ENCODE data around the gene TAF4. TPM values are rescaled to one million over a fixed set of nuclear protein-coding genes. Genes with fewer than 3 reads are reported as not detected.

Gene TAF4
- total RNA-seq, 4 donors from 2014 or later: 13.9 to 22.0 (median 18.6) TPM

GRCh38 chr20:62097881-62098407, 32.3 kb upstream of the TAF4 start:
- Histone ChIP-seq H3K27me3 (no peaks in the 10 kb centered on the region), H3K4me1 (no peaks in the 10 kb centered on the region), H3K36me3 (no peaks in the 10 kb centered on the region), H3K4me3 (replicated peaks in 1 of 3) (no peak overlapping the region), H3K9me3 (no peaks in the 10 kb centered on the region), H3K27ac (no peak overlapping the region)
- no peak for TF ChIP-seq POLR2A (IDR thresholded peaks at IDR 0.05)
- TF ChIP-seq, protein P1, sequence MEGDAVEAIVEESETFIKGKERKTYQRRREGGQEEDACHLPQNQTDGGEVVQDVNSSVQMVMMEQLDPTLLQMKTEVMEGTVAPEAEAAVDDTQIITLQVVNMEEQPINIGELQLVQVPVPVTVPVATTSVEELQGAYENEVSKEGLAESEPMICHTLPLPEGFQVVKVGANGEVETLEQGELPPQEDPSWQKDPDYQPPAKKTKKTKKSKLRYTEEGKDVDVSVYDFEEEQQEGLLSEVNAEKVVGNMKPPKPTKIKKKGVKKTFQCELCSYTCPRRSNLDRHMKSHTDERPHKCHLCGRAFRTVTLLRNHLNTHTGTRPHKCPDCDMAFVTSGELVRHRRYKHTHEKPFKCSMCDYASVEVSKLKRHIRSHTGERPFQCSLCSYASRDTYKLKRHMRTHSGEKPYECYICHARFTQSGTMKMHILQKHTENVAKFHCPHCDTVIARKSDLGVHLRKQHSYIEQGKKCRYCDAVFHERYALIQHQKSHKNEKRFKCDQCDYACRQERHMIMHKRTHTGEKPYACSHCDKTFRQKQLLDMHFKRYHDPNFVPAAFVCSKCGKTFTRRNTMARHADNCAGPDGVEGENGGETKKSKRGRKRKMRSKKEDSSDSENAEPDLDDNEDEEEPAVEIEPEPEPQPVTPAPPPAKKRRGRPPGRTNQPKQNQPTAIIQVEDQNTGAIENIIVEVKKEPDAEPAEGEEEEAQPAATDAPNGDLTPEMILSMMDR (IDR thresholded peaks at IDR 0.05): no peak
- 68 to 72% methylated on average over 16 of the region's 16 CpGs for WGBS, 2 donors
- intact Hi-C loops (cut with DNase I): no loop called here
- no peak for DNase-seq

GRCh38 chr20:62096421-62097380, 31.0 kb upstream of the TAF4 start:
- no peak for DNase-seq
- TF ChIP-seq, protein P1 (IDR thresholded peaks at IDR 0.05): no peak
- TF ChIP-seq POLR2A (IDR thresholded peaks at IDR 0.05): no peak
- 89 to 92% methylated on average over 23 to 26 of the region's 30 CpGs for WGBS, 2 donors
- no peaks in the 10 kb centered on the region for H3K4me1 ChIP-seq
- H3K4me3 ChIP-seq (replicated peaks in 1 of 3): no peak overlapping the region
- H3K27me3 ChIP-seq: no peaks in the 10 kb centered on the region
- intact Hi-C loops (cut with DNase I): no loop called here
- H3K36me3 ChIP-seq: no peaks in the 10 kb centered on the region
- H3K27ac ChIP-seq: no peak overlapping the region
- H3K9me3 ChIP-seq: no peaks in the 10 kb centered on the region

- no peak for TF ChIP-seq POLR2A (IDR thresholded peaks at IDR 0.05)
- TF ChIP-seq, protein P1 (IDR thresholded peaks at IDR 0.05): no peak
- Histone ChIP-seq H3K27ac (no peak overlapping the region), H3K27me3 (no peaks in the 10 kb centered on the region), H3K9me3 (no peaks in the 10 kb centered on the region), H3K4me3 (replicated peaks in 1 of 3) (no peak overlapping the region), H3K4me1 (no peaks in the 10 kb centered on the region), H3K36me3 (no peaks in the 10 kb centered on the region)
- 49 to 53% methylated on average over 3 of the region's 3 CpGs for WGBS, 2 donors
- intact Hi-C loops (cut with DNase I): no loop called here
- DNase-seq: no peak
Observed at GRCh38 chr20:62089393-62089792, 23.7 kb upstream of the TAF4 start.

GRCh38 chr20:62088258-62089127, 22.8 kb upstream of the TAF4 start:
- WGBS, 2 donors: 75 to 78% methylated on average over 15 of the region's 15 CpGs
- Histone ChIP-seq H3K4me1 (no peaks in the 10 kb centered on the region), H3K27ac (no peak overlapping the region), H3K27me3 (no peaks in the 10 kb centered on the region), H3K9me3 (no peaks in the 10 kb centered on the region), H3K36me3 (no peaks in the 10 kb centered on the region), H3K4me3 (replicated peaks in 1 of 3) (no peak overlapping the region)
- intact Hi-C loops (cut with DNase I): no loop called here
- TF ChIP-seq, protein P1 (IDR thresholded peaks at IDR 0.05): no peak
- DNase-seq: no peak

All from thyroid gland (tissue), 4 donors.